T-cell (primary cell): ENCODE data around the gene TAC3. TPM values are rescaled to one million over a fixed set of nuclear protein-coding genes. Genes with fewer than 3 reads are reported as not detected.

Experiments
- ATAC-seq, 4 experiments: fragments of 200-7000 bp in 3 of 4; fragments of 150-1000 bp in 1 of 4; cut with Tn5 transposase; replicated peaks in 1 of 4; 1 replicate in 3 of 4; 2 replicates in 1 of 4; pipeline ENCODE4 v1.10.0; 2021; ENCODE audit warnings: moderate library complexity in 3 of 4, mild to moderate bottlenecking in 2 of 4, moderate number of reproducible peaks in 1 of 4
- CTCF ChIA-PET, 2 donors: fragments of 300-600 bp; sonication (Branson Sonifier 250); formaldehyde crosslinking; loops; one replicate each; lab custom pipeline; 2022; ENCODE audit warnings: antibody characterized with exemption in 2 of 2; lab: Charles Lee
- POLR2A ChIA-PET, 2 donors: fragments of 300-600 bp; sonication (Branson Sonifier 250); formaldehyde crosslinking; loops; one replicate each; lab custom pipeline; 2022; ENCODE audit warnings: antibody characterized with exemption in 2 of 2; lab: Charles Lee
- DNase-seq, 35 experiments: peaks; one replicate each; pipeline versions ENCODE4 v3.0.0 to v3.0.0-alpha.2; 2013 to 2023
- H3K27ac ChIP-seq: one replicate; pipeline ENCODE4 v1.5.1; 2013; ENCODE audit warnings: low read length
- H3K27me3 ChIP-seq, 2 experiments: replicated peaks in 1 of 2; 1 replicate in 1 of 2; 2 replicates in 1 of 2; pipeline versions ENCODE4 v1.6.1 to v1.7.0; 2013; ENCODE audit warnings: low read length in 1 of 2, mixed read lengths in 1 of 2; ENCODE audit not compliant: control insufficient read depth in 2 of 2, insufficient read depth in 2 of 2; ENCODE audit errors: extremely low read depth in 1 of 2
- H3K36me3 ChIP-seq, 2 donors: 1 replicate in 1 of 2; 2 replicates in 1 of 2; pipeline versions ENCODE4 v1.6.1 to v1.7.0; 2013; ENCODE audit warnings: low read length in 1 of 2; ENCODE audit not compliant: control insufficient read depth in 2 of 2, insufficient read depth in 1 of 2; ENCODE audit errors: extremely low read depth in 1 of 2
- H3K4me1 ChIP-seq, 2 experiments: 1 replicate in 1 of 2; 2 replicates in 1 of 2; pipeline versions ENCODE4 v1.6.1 to v1.7.0; 2013; ENCODE audit warnings: low read length in 2 of 2, mixed read lengths in 1 of 2; ENCODE audit not compliant: insufficient read depth in 2 of 2, control insufficient read depth in 1 of 2; ENCODE audit errors: extremely low read depth in 1 of 2
- H3K4me3 ChIP-seq, 2 donors: 1 replicate in 1 of 2; 2 replicates in 1 of 2; pipeline versions ENCODE4 v1.5.1 to v1.7.0; 2013; ENCODE audit warnings: mild to moderate bottlenecking in 2 of 2, low read length in 1 of 2, moderate library complexity in 1 of 2; ENCODE audit not compliant: control insufficient read depth in 1 of 2; ENCODE audit errors: extremely low read depth in 1 of 2
- H3K9me3 ChIP-seq: 2 replicates; pipeline ENCODE4 v1.7.0; 2013
- H3K27ac Mint-ChIP-seq, 2 donors: one replicate each; pipeline ENCODE4 v1.8.0; 2020 to 2021; ENCODE audit warnings: mild to moderate bottlenecking in 2 of 2, mixed read lengths in 2 of 2
- H3K27me3 Mint-ChIP-seq, 2 donors: one replicate each; pipeline ENCODE4 v1.8.0; 2021 to 2022; ENCODE audit warnings: mixed read lengths in 2 of 2
- H3K36me3 Mint-ChIP-seq: one replicate; pipeline ENCODE4 v1.8.0; 2021; ENCODE audit warnings: mixed read lengths
- H3K4me1 Mint-ChIP-seq, 3 donors: one replicate each; pipeline ENCODE4 v1.8.0; 2020 to 2022; ENCODE audit warnings: mixed read lengths in 3 of 3, mild to moderate bottlenecking in 1 of 3
- H3K4me3 Mint-ChIP-seq, 3 donors: one replicate each; pipeline ENCODE4 v1.8.0; 2020 to 2022; ENCODE audit warnings: mild to moderate bottlenecking in 3 of 3, mixed read lengths in 3 of 3, moderate library complexity in 3 of 3
- H3K9me3 Mint-ChIP-seq, 3 donors: one replicate each; pipeline ENCODE4 v1.8.0; 2020 to 2022; ENCODE audit warnings: mixed read lengths in 3 of 3
- WGBS: methylation state at CpG from one replicate; pipeline ENCODE4 v1.1.5; 2013; ENCODE audit warnings: missing lambda C conversion rate; ENCODE audit not compliant: insufficient coverage; 5-methylcytosine and 5-hydroxymethylcytosine counted together
- total RNA-seq, 35 experiments: library from RNA in 6 of 35; stranded (reverse) in 6 of 35; fragments of 120-200 nt in 1 of 35; gene quantifications; one replicate each; pipeline versions ENCODE4 v1.2.1 to v1.2.4 and lab custom pipeline; 2013 to 2026

The TAC3 gene
- total RNA-seq, 5 donors from 2014 or later (not counting 1 experiment from before 2014, with no cell fraction given), result 0.55 to 0.63 TPM; not detected in 3

DNA sequence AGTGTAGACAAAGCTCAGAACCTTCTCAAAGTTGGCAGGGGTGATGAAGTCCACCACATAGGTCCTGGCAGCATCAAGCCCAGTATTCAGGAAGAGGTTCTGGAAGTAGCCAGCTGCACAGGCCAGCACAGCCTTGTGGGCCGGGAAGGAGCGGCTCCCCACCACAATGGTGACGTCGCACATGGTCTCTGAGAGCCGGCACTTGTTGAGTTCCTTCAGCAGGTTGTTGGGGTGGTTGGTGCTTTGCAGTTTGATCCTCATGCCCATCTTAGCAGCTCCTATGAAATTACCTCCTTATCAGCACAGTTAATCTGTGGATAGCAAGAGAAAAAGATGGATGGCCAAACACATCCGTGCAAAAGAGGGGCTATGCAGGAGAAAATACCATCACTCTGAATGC lies 11.7 kb downstream of the TAC3 start:
- no peak for DNase-seq
- no peak overlapping the region for H3K27ac Mint-ChIP-seq
- CTCF ChIA-PET, result interaction anchor here (0.6 to 5.7 kb wide), 6 partner anchors 16 to 612 kb away, joined by 4 to 42 read pairs (median 11); partner anchors contain the start of genes LRP1 (in 1 of the 2) and STAT6 (in 1 of the 2)

DNA sequence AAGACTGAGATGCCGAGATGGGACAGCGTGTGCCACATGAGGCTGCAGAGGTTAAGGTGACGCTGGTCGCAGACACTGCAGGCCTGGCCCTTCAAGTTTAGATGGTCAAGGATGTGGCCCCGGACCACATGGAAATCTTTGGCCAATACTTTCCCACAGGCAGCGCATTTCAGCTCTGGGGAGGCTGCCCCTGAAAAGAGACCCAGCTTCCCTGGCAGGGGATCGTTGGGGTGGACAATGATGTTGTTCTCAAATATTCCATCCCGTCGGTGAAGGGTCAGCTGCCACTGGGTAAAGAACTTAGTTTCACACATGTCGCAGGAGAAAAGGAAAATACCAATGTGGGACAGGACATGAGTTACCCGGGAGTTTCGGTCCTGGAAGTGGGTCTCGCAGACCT lies 12.9 kb downstream of the TAC3 start:
- Histone ChIP-seq H3K4me1 (peaks cover 27 to 50% of the 10 kb centered on the region in 2 experiments), H3K9me3 (no peaks in the 10 kb centered on the region), H3K27ac (no peak overlapping the region), H3K4me3 (no peak overlapping the region), H3K27me3 (no peaks in the 10 kb centered on the region), H3K36me3 (peaks cover 27 to 49% of the 10 kb centered on the region in 2 donors)
- Mint-ChIP-seq H3K4me1 (peaks cover 79 to 88% (median 87%) of the 10 kb centered on the region in 3 donors), H3K4me3 (peak overlapping the region in 1 of 3 donors; percentile 37), H3K9me3 (no peaks in the 10 kb centered on the region), H3K36me3 (peaks cover 33% of the 10 kb centered on the region), H3K27ac (no peak overlapping the region), H3K27me3 (no peaks in the 10 kb centered on the region)
- DNase-seq (no peak), ATAC-seq (no peak)
- ChIA-PET POLR2A (no interaction called here), CTCF (interaction anchor here (0.5 to 5.7 kb wide), 4 partner anchors 22 to 246 kb away, joined by 3 to 42 read pairs (median 6); no protein-coding TSS in a partner anchor)
- 100% methylated on average over 10 of the region's 13 CpGs for WGBS

More for the DNA sequence above, 11.7 kb downstream of the TAC3 start:
- peaks cover 68 to 81% (median 79%) of the 10 kb centered on the region in 3 donors for H3K4me1 Mint-ChIP-seq
- POLR2A ChIA-PET, result no interaction called here
- H3K27me3 Mint-ChIP-seq, result no peaks in the 10 kb centered on the region
- Histone ChIP-seq H3K4me1 (peaks cover 29 to 46% of the 10 kb centered on the region in 2 experiments), H3K27ac (no peak overlapping the region), H3K27me3 (no peaks in the 10 kb centered on the region), H3K9me3 (no peaks in the 10 kb centered on the region), H3K36me3 (peaks cover 27 to 42% of the 10 kb centered on the region in 2 donors), H3K4me3 (no peak overlapping the region)
- H3K4me3 Mint-ChIP-seq, result peak overlapping the region; percentile 92 to 95 (median 93)
- no peak for ATAC-seq
- H3K36me3 Mint-ChIP-seq, result peaks cover 30% of the 10 kb centered on the region
- no CpG with 5 or more reads among the region's 6 CpGs for WGBS
- H3K9me3 Mint-ChIP-seq, result no peaks in the 10 kb centered on the region

DNA sequence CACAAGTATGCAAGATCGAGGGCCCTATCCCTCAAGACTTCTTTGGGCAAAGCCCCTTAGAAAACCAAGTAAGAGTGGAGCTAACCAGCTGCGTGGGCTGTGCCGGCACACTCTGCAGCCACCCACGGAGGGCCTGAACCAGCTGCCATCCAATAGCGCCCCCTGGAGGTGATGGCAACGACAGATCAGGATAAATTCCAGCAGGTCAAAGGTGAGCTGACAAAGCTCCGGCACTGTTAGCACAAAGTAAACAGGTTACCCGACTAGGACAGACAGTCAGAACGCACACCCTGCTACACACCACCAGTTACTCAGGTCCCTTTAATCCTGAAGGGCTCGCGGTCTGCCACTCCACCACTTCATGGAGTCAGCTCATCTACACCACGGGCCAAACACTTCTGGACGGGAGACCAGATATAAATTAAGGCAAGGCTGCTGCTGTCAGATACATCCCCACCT lies 14.9 kb downstream of the TAC3 start:
- H3K36me3 ChIP-seq, result peaks cover 27 to 57% of the 10 kb centered on the region in 2 donors
- no peaks in the 10 kb centered on the region for H3K27me3 ChIP-seq
- ChIA-PET CTCF (interaction anchor here (0.6 to 2.2 kb wide), 9 partner anchors 9 to 480 kb away, joined by 3 to 21 read pairs (median 4); partner anchors contain the start of gene RBMS2 (in 1 of the 2)), POLR2A (no interaction called here)
- H3K4me3 Mint-ChIP-seq, result peak overlapping the region in 1 of 3 donors; percentile 43
- no peak overlapping the region for H3K27ac Mint-ChIP-seq
- H3K4me1 ChIP-seq, result peaks cover 9 to 35% of the 10 kb centered on the region in 2 experiments
- H3K4me1 Mint-ChIP-seq, result peaks cover 63 to 78% (median 70%) of the 10 kb centered on the region in 3 donors
- no peak overlapping the region for H3K4me3 ChIP-seq
- no peaks in the 10 kb centered on the region for H3K9me3 ChIP-seq
- no peak overlapping the region for H3K27ac ChIP-seq
- peaks cover 42% of the 10 kb centered on the region for H3K36me3 Mint-ChIP-seq
- 47% methylated on average over 12 of the region's 13 CpGs for WGBS
- ATAC-seq (peak in 3 of 4 experiments; percentile 16 to 63 (median 19)), DNase-seq (peak; percentile 41 to 85 (median 68))
- H3K9me3 Mint-ChIP-seq, result no peaks in the 10 kb centered on the region
- no peaks in the 10 kb centered on the region for H3K27me3 Mint-ChIP-seq

DNA sequence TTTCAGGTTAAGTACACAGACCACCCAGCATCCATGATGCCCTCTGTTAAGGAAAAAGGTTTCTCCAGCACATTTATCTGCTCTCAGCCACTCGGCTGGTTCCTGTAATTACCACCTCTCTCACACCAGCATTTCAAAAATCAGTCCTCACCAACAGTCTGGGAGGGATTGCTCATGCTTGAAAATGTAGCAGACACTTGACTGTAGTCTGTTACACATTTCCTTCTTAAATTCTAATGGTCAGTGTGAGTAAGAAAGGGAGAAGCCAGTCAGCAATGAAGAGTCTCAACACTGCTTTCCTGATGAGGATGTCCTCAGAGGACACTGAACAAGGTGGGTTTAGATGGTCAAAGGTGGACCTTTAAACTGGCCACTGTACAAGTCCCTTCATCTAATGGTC lies 15.9 kb downstream of the TAC3 start:
- no CpG with 5 or more reads among the region's 1 CpG for WGBS
- Histone ChIP-seq H3K27me3 (no peaks in the 10 kb centered on the region), H3K4me1 (peaks cover 7 to 28% of the 10 kb centered on the region in 2 experiments), H3K4me3 (no peak overlapping the region), H3K36me3 (peaks cover 33 to 57% of the 10 kb centered on the region in 2 donors), H3K9me3 (no peaks in the 10 kb centered on the region), H3K27ac (no peak overlapping the region)
- ChIA-PET CTCF (interaction anchor here in 1 of 2 donors (0.7 to 0.9 kb wide), 2 partner anchors 533 to 749 kb away, joined by 3 read pairs; no protein-coding TSS in a partner anchor), POLR2A (no interaction called here)
- DNase-seq (no peak), ATAC-seq (no peak)
- Mint-ChIP-seq H3K9me3 (no peaks in the 10 kb centered on the region), H3K27ac (no peak overlapping the region), H3K36me3 (peaks cover 51% of the 10 kb centered on the region), H3K4me3 (no peak overlapping the region), H3K4me1 (peaks cover 58 to 71% (median 65%) of the 10 kb centered on the region in 3 donors), H3K27me3 (no peaks in the 10 kb centered on the region)

DNA sequence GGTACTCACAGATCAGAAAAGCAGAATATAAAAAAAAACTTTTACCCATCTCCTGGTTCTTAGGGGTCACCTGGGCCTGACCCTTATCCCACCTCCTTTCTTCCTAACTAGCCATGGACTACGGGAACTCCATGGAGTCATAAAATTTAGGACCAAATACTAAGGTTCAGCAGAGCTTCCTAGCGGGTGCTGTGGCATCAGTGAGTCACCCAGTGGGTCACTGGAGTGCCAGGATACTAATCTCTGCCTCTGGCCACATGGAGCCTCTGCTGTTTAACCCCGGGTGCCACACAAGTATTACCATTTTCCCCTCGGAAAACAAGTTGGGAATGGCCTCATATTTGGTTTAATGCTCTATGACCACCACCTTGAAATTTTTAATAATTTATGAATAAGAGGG lies 16.9 kb downstream of the TAC3 start:
- peaks cover 50 to 62% (median 56%) of the 10 kb centered on the region in 3 donors for H3K4me1 Mint-ChIP-seq
- H3K9me3 ChIP-seq, result no peaks in the 10 kb centered on the region
- H3K4me3 Mint-ChIP-seq, result peak overlapping the region in 1 of 3 donors; percentile 10
- peaks cover 0 to 19% of the 10 kb centered on the region in 2 experiments for H3K4me1 ChIP-seq
- no peak overlapping the region for H3K27ac ChIP-seq
- H3K27me3 ChIP-seq, result no peaks in the 10 kb centered on the region
- H3K9me3 Mint-ChIP-seq, result no peaks in the 10 kb centered on the region
- CTCF ChIA-PET, result interaction anchor here in 1 of 2 donors (0.5 kb wide), 1 partner anchor 112 kb away, joined by 13 read pairs; no protein-coding TSS in a partner anchor
- WGBS, result 63% methylated on average over 2 of the region's 4 CpGs
- no peak for ATAC-seq
- POLR2A ChIA-PET, result no interaction called here
- peaks cover 32 to 58% of the 10 kb centered on the region in 2 donors for H3K36me3 ChIP-seq
- no peaks in the 10 kb centered on the region for H3K27me3 Mint-ChIP-seq
- no peak overlapping the region for H3K4me3 ChIP-seq
- peak overlapping the region in 1 of 2 donors; percentile 49 for H3K27ac Mint-ChIP-seq
- no peak for DNase-seq
- peaks cover 51% of the 10 kb centered on the region for H3K36me3 Mint-ChIP-seq

DNA sequence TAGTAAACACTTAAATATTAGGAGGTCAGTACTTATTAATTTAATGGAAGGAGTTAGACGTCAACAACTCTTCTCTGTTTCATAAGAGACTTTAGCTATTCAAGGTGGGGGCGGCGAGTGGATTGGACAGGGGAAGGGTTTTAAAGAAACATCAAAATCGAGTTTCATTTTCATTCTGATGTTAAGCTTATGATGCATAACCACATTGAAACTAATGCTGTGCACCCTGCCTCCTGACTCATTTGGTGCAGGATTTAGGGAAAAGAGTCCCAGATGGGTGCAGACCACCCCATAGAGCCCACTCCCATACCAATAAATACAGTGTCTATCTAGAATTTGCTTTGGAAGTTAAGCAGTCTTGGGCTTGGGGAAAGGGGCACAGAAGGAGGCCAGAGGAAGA lies 17.3 kb downstream of the TAC3 start:
- no CpG with 5 or more reads among the region's 4 CpGs for WGBS
- peaks cover 28 to 53% of the 10 kb centered on the region in 2 donors for H3K36me3 ChIP-seq
- Mint-ChIP-seq H3K4me3 (peak overlapping the region in 1 of 3 donors; percentile 10), H3K36me3 (peaks cover 47% of the 10 kb centered on the region), H3K9me3 (no peaks in the 10 kb centered on the region), H3K27ac (peak overlapping the region; percentile 49 to 52), H3K27me3 (no peaks in the 10 kb centered on the region), H3K4me1 (peaks cover 45 to 57% (median 52%) of the 10 kb centered on the region in 3 donors)
- ChIA-PET POLR2A (no interaction called here), CTCF (interaction anchor here (0.5 to 0.6 kb wide), 2 partner anchors 113 to 415 kb away, joined by 3 to 13 read pairs; no protein-coding TSS in a partner anchor)
- no peak overlapping the region for H3K27ac ChIP-seq
- H3K4me1 ChIP-seq, result peaks cover 0 to 17% of the 10 kb centered on the region in 2 experiments
- H3K27me3 ChIP-seq, result no peaks in the 10 kb centered on the region
- no peaks in the 10 kb centered on the region for H3K9me3 ChIP-seq
- ATAC-seq (peak in 2 of 4 experiments; percentile 21 to 28), DNase-seq (no peak)
- no peak overlapping the region for H3K4me3 ChIP-seq
